Measurements from ENCODE around the gene PANK3. TPM values are rescaled to one million over a fixed set of nuclear protein-coding genes. Genes with fewer than 3 reads are reported as not detected.

The PANK3 gene
- total and polyA plus RNA-seq, 9 of the 15 experiments (the other 6 are each of a cell fraction or from before 2014, with no cell fraction given) = 5.9 to 50.4 (median 29.7) TPM

- TF ChIP-seq TFE3 (CRISPR knock-in tag; IDR thresholded peaks at IDR 0.05) = no peak
- TF ChIP-seq HEY1 (CRISPR knock-in tag; IDR thresholded peaks at IDR 0.05; ENCODE audit: borderline replicate concordance) = no peak
- TF ChIP-seq ETS1 (conservative IDR thresholded peaks at IDR 0.05; ENCODE audit: control insufficient read depth, low read depth, low read length) = no peak
- no peak for TF ChIP-seq SMAD3 (CRISPR knock-in tag; conservative IDR thresholded peaks at IDR 0.05)
- TF ChIP-seq STAT5B (CRISPR knock-in tag; IDR thresholded peaks at IDR 0.05) = no peak
- TF ChIP-seq EP400 (IDR thresholded peaks at IDR 0.05) = no peak
- TF ChIP-seq KDM1A (IDR thresholded peaks at IDR 0.05) = no peak
Measured at GRCh38 chr5:168529374-168530234, 49.6 kb downstream of the PANK3 start (continued).

Data from K562 (cell line).